Type B pancreatic cell (in vitro differentiated cells): ENCODE measurements around the gene OGFR. TPM values are rescaled to one million over a fixed set of nuclear protein-coding genes. Genes with fewer than 3 reads are reported as not detected.

Experiments used
- DNase-seq: peaks from one replicate; pipeline ENCODE4 v3.0.0; 2021; ENCODE audit warnings: mixed read lengths; ENCODE audit not compliant: unreplicated experiment; ENCODE audit errors: extremely low spot score
- H3K27ac Mint-ChIP-seq: 2 replicates; pipeline ENCODE4 v1.8.0; 2021; ENCODE audit warnings: mild to moderate bottlenecking, mixed read lengths
- H3K27me3 Mint-ChIP-seq: 2 replicates; pipeline ENCODE4 v1.8.0; 2021; ENCODE audit warnings: mixed read lengths
- H3K36me3 Mint-ChIP-seq: 2 replicates; pipeline ENCODE4 v1.8.0; 2021; ENCODE audit warnings: mixed read lengths
- H3K4me1 Mint-ChIP-seq: one replicate; pipeline ENCODE4 v1.8.0; 2021; ENCODE audit warnings: mixed read lengths; ENCODE audit not compliant: unreplicated experiment
- H3K4me3 Mint-ChIP-seq: 2 replicates; pipeline ENCODE4 v1.8.0; 2021; ENCODE audit warnings: mild to moderate bottlenecking, mixed read lengths
- H3K9me3 Mint-ChIP-seq: 2 replicates; pipeline ENCODE4 v1.8.0; 2021; ENCODE audit warnings: mixed read lengths
- total RNA-seq: library from RNA; stranded (reverse); gene quantifications from 2 replicates; pipeline ENCODE4 v1.2.1, GENCODE V29; 2021; ENCODE audit warnings: low replicate concordance
- TF ChIP-seq, protein P1 (sequence below): fragments of 200-600 bp; sonication (generic); conservative IDR thresholded peaks from 2 replicates; pipeline ENCODE4 v1.5.0; 2021; ENCODE audit warnings: antibody characterized with exemption, mild to moderate bottlenecking

Gene OGFR
- total RNA-seq, 1 donor from 2014 or later, result 42.8 TPM

DNA sequence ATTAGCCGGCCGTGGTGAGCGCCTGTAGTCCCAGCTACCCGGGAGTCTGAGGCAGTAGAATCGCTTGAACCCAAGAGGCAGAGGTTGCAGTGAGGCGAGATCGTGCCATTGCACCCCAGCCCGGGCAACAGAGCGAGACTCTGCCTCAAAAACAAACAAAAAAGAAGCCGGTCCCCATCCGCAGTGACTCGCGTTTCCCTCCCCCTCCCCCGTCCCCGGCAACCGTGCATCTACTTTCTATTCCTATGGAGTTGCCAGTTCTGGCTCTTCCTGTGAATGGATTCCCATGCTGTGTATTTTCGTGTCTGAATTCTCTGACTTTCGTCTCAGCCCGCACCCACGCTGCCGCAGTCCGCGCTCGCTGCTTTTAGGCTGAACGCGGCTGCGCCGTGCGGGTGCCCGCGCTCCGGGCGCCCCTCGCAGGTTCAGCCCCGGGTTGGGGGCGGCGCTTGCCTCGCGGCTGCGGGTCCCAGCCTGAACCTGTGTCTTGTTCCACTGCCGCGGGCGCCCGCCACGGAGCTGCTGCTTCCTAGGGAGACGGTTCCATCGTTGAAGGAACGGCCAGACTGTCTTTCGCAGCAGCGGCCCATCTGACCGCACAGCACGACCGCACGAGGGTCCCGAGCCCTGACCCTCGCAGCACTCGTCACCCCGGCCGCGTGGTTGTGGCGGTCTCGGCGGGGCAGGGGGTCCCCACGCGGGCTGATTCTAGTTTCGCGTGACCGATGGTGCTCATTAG lies 9.4 kb upstream of the OGFR start:
- H3K4me3 Mint-ChIP-seq, result peak overlapping the region; percentile 89
- H3K27ac Mint-ChIP-seq, result peak overlapping the region; percentile 63
- no peaks in the 10 kb centered on the region for H3K9me3 Mint-ChIP-seq
- no peak for DNase-seq
- peaks cover 14% of the 10 kb centered on the region for H3K36me3 Mint-ChIP-seq
- peaks cover 5% of the 10 kb centered on the region for H3K27me3 Mint-ChIP-seq
- H3K4me1 Mint-ChIP-seq, result peaks cover 22% of the 10 kb centered on the region
- TF ChIP-seq, protein P1, sequence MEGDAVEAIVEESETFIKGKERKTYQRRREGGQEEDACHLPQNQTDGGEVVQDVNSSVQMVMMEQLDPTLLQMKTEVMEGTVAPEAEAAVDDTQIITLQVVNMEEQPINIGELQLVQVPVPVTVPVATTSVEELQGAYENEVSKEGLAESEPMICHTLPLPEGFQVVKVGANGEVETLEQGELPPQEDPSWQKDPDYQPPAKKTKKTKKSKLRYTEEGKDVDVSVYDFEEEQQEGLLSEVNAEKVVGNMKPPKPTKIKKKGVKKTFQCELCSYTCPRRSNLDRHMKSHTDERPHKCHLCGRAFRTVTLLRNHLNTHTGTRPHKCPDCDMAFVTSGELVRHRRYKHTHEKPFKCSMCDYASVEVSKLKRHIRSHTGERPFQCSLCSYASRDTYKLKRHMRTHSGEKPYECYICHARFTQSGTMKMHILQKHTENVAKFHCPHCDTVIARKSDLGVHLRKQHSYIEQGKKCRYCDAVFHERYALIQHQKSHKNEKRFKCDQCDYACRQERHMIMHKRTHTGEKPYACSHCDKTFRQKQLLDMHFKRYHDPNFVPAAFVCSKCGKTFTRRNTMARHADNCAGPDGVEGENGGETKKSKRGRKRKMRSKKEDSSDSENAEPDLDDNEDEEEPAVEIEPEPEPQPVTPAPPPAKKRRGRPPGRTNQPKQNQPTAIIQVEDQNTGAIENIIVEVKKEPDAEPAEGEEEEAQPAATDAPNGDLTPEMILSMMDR, result no peak

DNA sequence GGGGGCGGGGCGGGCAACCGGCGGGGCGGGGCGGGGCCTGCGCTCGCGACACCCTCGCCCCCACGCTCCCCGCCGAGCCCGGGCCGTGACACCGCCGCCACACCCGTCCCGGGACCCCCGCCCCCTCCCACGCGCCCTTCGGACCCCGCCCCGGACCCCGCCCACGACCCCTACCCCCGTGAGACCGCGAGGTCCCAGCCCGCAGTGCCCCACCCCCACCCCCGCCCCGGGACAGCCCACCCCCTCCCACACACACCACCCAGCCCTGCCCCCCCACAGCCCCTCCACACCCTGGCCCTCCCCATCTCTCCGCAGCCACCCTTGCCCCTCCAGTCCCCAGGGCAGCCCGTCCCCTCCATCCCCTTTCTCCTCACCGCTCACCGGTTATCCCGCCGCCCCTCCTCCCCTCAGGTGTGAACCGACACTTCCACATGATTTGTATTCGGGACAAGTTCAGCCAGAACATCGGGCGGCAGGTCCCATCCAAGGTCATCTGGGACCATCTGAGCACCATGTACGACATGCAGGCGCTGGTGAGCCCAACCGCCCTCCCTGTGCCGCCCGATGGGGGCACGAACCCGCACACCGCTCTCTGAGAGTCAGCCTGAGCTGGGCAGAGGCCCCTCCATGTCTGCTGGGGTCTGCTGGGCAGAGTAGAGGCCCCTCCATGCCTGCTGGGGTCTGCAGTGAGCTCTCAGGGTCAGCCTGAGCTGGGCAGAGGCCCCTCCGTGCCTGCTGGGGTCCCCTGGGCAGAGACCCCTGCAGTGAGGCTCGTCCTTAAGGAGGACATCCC lies 7.7 kb upstream of the OGFR start:
- Mint-ChIP-seq H3K27me3 (no peaks in the 10 kb centered on the region), H3K9me3 (no peaks in the 10 kb centered on the region), H3K4me1 (peaks cover 15% of the 10 kb centered on the region), H3K36me3 (peaks cover 16% of the 10 kb centered on the region), H3K4me3 (peak overlapping the region; percentile 87), H3K27ac (peak overlapping the region; percentile 16)
- TF ChIP-seq, protein P1, result no peak
- DNase-seq, result no peak

DNA sequence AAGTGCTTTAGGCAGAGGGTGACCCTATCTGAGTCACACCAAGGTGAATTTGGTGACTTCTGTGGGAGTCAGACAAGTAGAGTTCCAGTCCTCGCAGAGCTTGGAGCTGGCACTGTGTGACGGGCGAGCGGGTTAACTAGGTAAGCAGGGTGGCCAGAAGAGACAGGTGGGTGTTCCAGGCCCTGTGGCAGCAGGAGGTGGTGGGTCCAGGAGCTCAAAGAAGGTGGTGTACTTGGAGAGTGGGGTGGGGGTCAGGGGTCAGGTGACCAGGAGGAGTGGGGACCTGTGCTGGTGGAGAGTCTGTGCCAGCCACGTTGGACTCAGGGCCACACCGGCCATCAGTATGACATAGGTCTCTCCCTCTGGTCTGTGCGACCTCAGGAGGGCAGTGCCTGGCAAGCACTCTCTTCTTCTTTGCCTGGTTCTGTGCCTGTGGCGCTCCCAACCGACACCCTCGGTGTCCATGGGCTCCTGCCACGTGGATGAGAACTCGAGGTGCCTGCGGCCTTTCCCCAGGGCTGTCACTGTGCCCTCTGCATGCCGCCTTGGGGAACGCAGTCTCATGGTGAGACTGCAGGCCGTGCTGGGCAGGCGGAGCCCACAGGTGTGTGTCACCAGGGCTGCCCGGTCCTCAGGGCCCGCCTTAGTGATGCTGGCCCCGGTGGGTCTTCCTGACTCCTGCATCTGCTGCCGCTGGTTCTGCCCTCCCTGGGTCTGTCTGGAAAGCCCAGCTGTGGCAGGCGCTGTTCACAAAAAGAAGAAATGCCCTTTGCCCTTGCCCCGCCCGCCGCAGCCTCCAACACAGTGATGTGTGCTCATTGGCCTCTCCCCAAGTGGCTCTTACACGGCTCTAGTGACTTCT lies 6.7 kb upstream of the OGFR start:
- H3K4me1 Mint-ChIP-seq, result peaks cover 10% of the 10 kb centered on the region
- H3K4me3 Mint-ChIP-seq, result peak overlapping the region; percentile 87
- peaks cover 16% of the 10 kb centered on the region for H3K36me3 Mint-ChIP-seq
- DNase-seq, result no peak
- H3K27me3 Mint-ChIP-seq, result no peaks in the 10 kb centered on the region
- H3K27ac Mint-ChIP-seq, result peak overlapping the region; percentile 59
- H3K9me3 Mint-ChIP-seq, result no peaks in the 10 kb centered on the region
- TF ChIP-seq, protein P1, result no peak

DNA sequence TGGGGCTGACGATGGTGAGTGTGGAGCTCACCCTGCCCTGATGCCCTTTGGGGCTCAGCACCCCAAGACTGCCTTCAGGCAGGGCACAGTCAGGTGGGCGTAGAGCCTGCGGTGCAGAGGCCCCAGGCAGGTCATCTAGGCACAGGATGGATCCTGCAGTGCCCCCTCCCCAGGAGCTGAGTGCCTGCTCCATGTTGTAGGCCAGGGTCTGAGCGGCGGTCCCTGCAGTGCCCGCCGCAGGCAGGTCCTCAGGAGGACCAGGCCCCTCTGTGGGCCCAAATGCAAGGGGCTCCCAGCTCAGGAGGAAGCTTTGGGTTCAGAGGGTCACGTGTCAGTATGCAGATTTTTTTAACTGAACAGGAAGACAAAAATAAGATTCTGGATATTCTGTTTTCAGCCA lies 5.6 kb upstream of the OGFR start:
- H3K9me3 Mint-ChIP-seq, result no peaks in the 10 kb centered on the region
- H3K27me3 Mint-ChIP-seq, result peaks cover 2% of the 10 kb centered on the region
- H3K36me3 Mint-ChIP-seq, result peaks cover 16% of the 10 kb centered on the region
- TF ChIP-seq, protein P1, result no peak
- no peak overlapping the region for H3K4me3 Mint-ChIP-seq
- no peak overlapping the region for H3K27ac Mint-ChIP-seq
- H3K4me1 Mint-ChIP-seq, result peaks cover 14% of the 10 kb centered on the region
- DNase-seq, result no peak

DNA sequence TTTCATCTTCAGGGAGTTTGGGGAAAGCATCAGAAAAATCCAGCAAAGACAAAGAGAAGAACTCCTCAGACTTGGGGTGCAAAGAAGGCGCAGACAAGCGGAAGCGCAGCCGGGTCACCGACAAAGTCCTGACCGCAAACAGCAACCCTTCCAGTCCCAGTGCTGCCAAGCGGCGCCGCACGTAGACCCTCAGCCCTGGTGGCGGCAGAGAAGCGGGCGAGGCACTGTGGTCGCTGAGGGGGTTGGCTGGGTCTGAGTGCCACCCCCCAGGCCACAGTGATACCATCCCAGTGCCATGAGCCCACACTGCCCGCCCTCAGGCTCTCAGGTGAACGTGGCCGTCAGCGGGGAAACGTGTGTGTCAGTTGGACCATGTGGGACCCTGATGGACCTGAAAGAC lies 5.2 kb upstream of the OGFR start:
- TF ChIP-seq, protein P1, result no peak
- H3K27ac Mint-ChIP-seq, result no peak overlapping the region
- no peak overlapping the region for H3K4me3 Mint-ChIP-seq
- peaks cover 16% of the 10 kb centered on the region for H3K36me3 Mint-ChIP-seq
- H3K4me1 Mint-ChIP-seq, result peaks cover 14% of the 10 kb centered on the region
- no peaks in the 10 kb centered on the region for H3K9me3 Mint-ChIP-seq
- peaks cover 3% of the 10 kb centered on the region for H3K27me3 Mint-ChIP-seq
- DNase-seq, result no peak
